ENCODE results near the gene TOR1A.
A peak's percentile ranks its signal among the peaks of the same experiment; 100 is the strongest.

The TOR1A gene

GRCh38 chr9:129826759-129827158, 2.8 kb upstream of the TOR1A start:
- peaks cover 36% of the 10 kb centered on the region for H3K36me3 ChIP-seq
- H3K4me1 ChIP-seq: no peaks in the 10 kb centered on the region
- H3K27me3 ChIP-seq: no peaks in the 10 kb centered on the region
- TF ChIP-seq CTCF (IDR thresholded peaks at IDR 0.05; ENCODE audit: low read depth, low read length): no peak
- no peak overlapping the region for H3K4me3 ChIP-seq (ENCODE audit: low read depth, low read length)
- H3K9me3 ChIP-seq: no peaks in the 10 kb centered on the region
- DNase-seq: no peak

- H3K9me3 ChIP-seq: no peaks in the 10 kb centered on the region
- DNase-seq: no peak
- no peak for TF ChIP-seq CTCF (IDR thresholded peaks at IDR 0.05; ENCODE audit: low read depth, low read length)
- H3K27me3 ChIP-seq: no peaks in the 10 kb centered on the region
- peaks cover 36% of the 10 kb centered on the region for H3K36me3 ChIP-seq
- H3K4me1 ChIP-seq: no peaks in the 10 kb centered on the region
- H3K4me3 ChIP-seq (ENCODE audit: low read depth, low read length): no peak overlapping the region
Observed at GRCh38 chr9:129826344-129826743, 2.4 kb upstream of the TOR1A start.

GRCh38 chr9:129823542-129823934, 398 bp downstream of the TOR1A start:
- H3K36me3 ChIP-seq: peaks cover 34% of the 10 kb centered on the region
- peak overlapping the region; percentile 79 for H3K4me3 ChIP-seq (ENCODE audit: low read depth, low read length)
- no peaks in the 10 kb centered on the region for H3K27me3 ChIP-seq
- TF ChIP-seq CTCF (IDR thresholded peaks at IDR 0.05; ENCODE audit: low read depth, low read length): no peak
- DNase-seq: no peak
- H3K9me3 ChIP-seq: no peaks in the 10 kb centered on the region
- no peaks in the 10 kb centered on the region for H3K4me1 ChIP-seq

- H3K36me3 ChIP-seq: peaks cover 35% of the 10 kb centered on the region
- DNase-seq: no peak
Observed at GRCh38 chr9:129822898-129823541, 916 bp downstream of the TOR1A start.

GRCh38 chr9:129816501-129817435, 7.2 kb downstream of the TOR1A start:
- H3K36me3 ChIP-seq: peaks cover 60% of the 10 kb centered on the region
- no peaks in the 10 kb centered on the region for H3K27me3 ChIP-seq
- no peak overlapping the region for H3K4me3 ChIP-seq (ENCODE audit: low read depth, low read length)

More at GRCh38 chr9:129822898-129823541, 916 bp downstream of the TOR1A start:
- Histone ChIP-seq H3K4me1 (no peaks in the 10 kb centered on the region), H3K4me3 (ENCODE audit: low read depth, low read length) (peak overlapping the region; percentile 79), H3K27me3 (no peaks in the 10 kb centered on the region), H3K9me3 (no peaks in the 10 kb centered on the region)
- TF ChIP-seq CTCF (IDR thresholded peaks at IDR 0.05; ENCODE audit: low read depth, low read length): no peak

More at GRCh38 chr9:129816501-129817435, 7.2 kb downstream of the TOR1A start:
- Histone ChIP-seq H3K4me1 (no peaks in the 10 kb centered on the region; the same call in 1 of the 2 replicates), H3K9me3 (no peaks in the 10 kb centered on the region)
- TF ChIP-seq CTCF (IDR thresholded peaks at IDR 0.05; ENCODE audit: low read depth, low read length): no peak
- no peak for DNase-seq
